HUES6 (cell line): Measurements from ENCODE around the gene ADTRP.

ENCODE experiments used
- H3K27ac ChIP-seq: 2 replicates; pipeline ENCODE4 v1.7.0; 2013; ENCODE audit warnings: low read depth, mild to moderate bottlenecking, low read length, inconsistent platforms
- H3K27me3 ChIP-seq: 2 replicates; pipeline ENCODE4 v1.6.1; 2013; ENCODE audit warnings: low read length; ENCODE audit not compliant: control insufficient read depth, insufficient read depth
- H3K36me3 ChIP-seq: 2 replicates; pipeline ENCODE4 v1.6.1; 2013; ENCODE audit warnings: low read length; ENCODE audit not compliant: control insufficient read depth, insufficient read depth
- H3K4me1 ChIP-seq: 2 replicates; pipeline ENCODE4 v1.6.1; 2013; ENCODE audit warnings: low read length; ENCODE audit not compliant: control insufficient read depth, insufficient read depth
- H3K4me3 ChIP-seq: 2 replicates; pipeline ENCODE4 v1.5.1; 2013; ENCODE audit warnings: low read depth, low read length
- H3K9ac ChIP-seq: one replicate; pipeline ENCODE4 v1.6.1; 2013; ENCODE audit warnings: mild to moderate bottlenecking, low read length
- H3K9me3 ChIP-seq: 2 replicates; pipeline ENCODE4 v1.6.1; 2013; ENCODE audit warnings: low read depth, low read length; ENCODE audit not compliant: control insufficient read depth, insufficient read depth

Gene ADTRP

GRCh38 chr6:11773581-11773980 is 5.0 kb downstream of the ADTRP start:
- no peak overlapping the region for H3K4me3 ChIP-seq
- peaks cover 27% of the 10 kb centered on the region for H3K4me1 ChIP-seq
- no peaks in the 10 kb centered on the region for H3K9me3 ChIP-seq

GRCh38 chr6:11773013-11773412 is 5.6 kb downstream of the ADTRP start:
- Histone ChIP-seq H3K27ac (no peak overlapping the region), H3K9ac (no peak overlapping the region), H3K27me3 (no peaks in the 10 kb centered on the region), H3K9me3 (no peaks in the 10 kb centered on the region), H3K4me3 (no peak overlapping the region), H3K4me1 (peaks cover 26% of the 10 kb centered on the region), H3K36me3 (no peaks in the 10 kb centered on the region)

More at GRCh38 chr6:11773581-11773980, 5.0 kb downstream of the ADTRP start:
- Histone ChIP-seq H3K27ac (no peak overlapping the region), H3K9ac (no peak overlapping the region), H3K36me3 (no peaks in the 10 kb centered on the region), H3K27me3 (no peaks in the 10 kb centered on the region)

GRCh38 chr6:11772109-11772825 is 6.3 kb downstream of the ADTRP start:
- Histone ChIP-seq H3K36me3 (no peaks in the 10 kb centered on the region), H3K9ac (no peak overlapping the region), H3K4me1 (peaks cover 30% of the 10 kb centered on the region), H3K27me3 (no peaks in the 10 kb centered on the region), H3K9me3 (no peaks in the 10 kb centered on the region), H3K4me3 (no peak overlapping the region), H3K27ac (no peak overlapping the region)

GRCh38 chr6:11771473-11772048 is 7.0 kb downstream of the ADTRP start:
- H3K27me3 ChIP-seq, result no peaks in the 10 kb centered on the region
- peak overlapping the region; percentile 20 for H3K9ac ChIP-seq
- no peaks in the 10 kb centered on the region for H3K9me3 ChIP-seq
- no peak overlapping the region for H3K4me3 ChIP-seq
- peaks cover 37% of the 10 kb centered on the region for H3K4me1 ChIP-seq
- no peak overlapping the region for H3K27ac ChIP-seq
- H3K36me3 ChIP-seq, result no peaks in the 10 kb centered on the region

- no peak overlapping the region for H3K4me3 ChIP-seq
- peaks cover 43% of the 10 kb centered on the region for H3K4me1 ChIP-seq
- H3K9ac ChIP-seq, result peak overlapping the region; percentile 21
- H3K9me3 ChIP-seq, result no peaks in the 10 kb centered on the region
- H3K27me3 ChIP-seq, result no peaks in the 10 kb centered on the region
- H3K27ac ChIP-seq, result no peak overlapping the region
- no peaks in the 10 kb centered on the region for H3K36me3 ChIP-seq
These were observed 7.8 kb downstream of the ADTRP start for GRCh38 chr6:11770546-11771466.

GRCh38 chr6:11769811-11770545 is 8.6 kb downstream of the ADTRP start:
- Histone ChIP-seq H3K4me1 (peaks cover 47% of the 10 kb centered on the region), H3K9me3 (no peaks in the 10 kb centered on the region), H3K4me3 (no peak overlapping the region), H3K27me3 (no peaks in the 10 kb centered on the region), H3K36me3 (no peaks in the 10 kb centered on the region), H3K9ac (peak overlapping the region; percentile 21), H3K27ac (no peak overlapping the region)

GRCh38 chr6:11769244-11769643 is 9.4 kb downstream of the ADTRP start:
- Histone ChIP-seq H3K27me3 (no peaks in the 10 kb centered on the region), H3K9me3 (no peaks in the 10 kb centered on the region), H3K36me3 (no peaks in the 10 kb centered on the region), H3K9ac (no peak overlapping the region), H3K4me3 (no peak overlapping the region), H3K4me1 (peaks cover 47% of the 10 kb centered on the region), H3K27ac (no peak overlapping the region)

GRCh38 chr6:11767978-11768756 is 10.4 kb downstream of the ADTRP start:
- no peak overlapping the region for H3K4me3 ChIP-seq
- H3K27ac ChIP-seq, result no peak overlapping the region

GRCh38 chr6:11767458-11767857 is 11.1 kb downstream of the ADTRP start:
- Histone ChIP-seq H3K27ac (no peak overlapping the region), H3K9me3 (no peaks in the 10 kb centered on the region), H3K4me1 (peaks cover 51% of the 10 kb centered on the region), H3K36me3 (no peaks in the 10 kb centered on the region), H3K27me3 (no peaks in the 10 kb centered on the region), H3K4me3 (no peak overlapping the region), H3K9ac (no peak overlapping the region)

More at GRCh38 chr6:11767978-11768756, 10.4 kb downstream of the ADTRP start:
- Histone ChIP-seq H3K4me1 (peaks cover 47% of the 10 kb centered on the region), H3K9ac (no peak overlapping the region), H3K9me3 (no peaks in the 10 kb centered on the region), H3K36me3 (no peaks in the 10 kb centered on the region), H3K27me3 (no peaks in the 10 kb centered on the region)
